Measurements from ENCODE around the gene RBM27. TPM values are rescaled to one million over a fixed set of nuclear protein-coding genes. Genes with fewer than 3 reads are reported as not detected.
"Not testable (repeated sequence)": the region's sequence is repeated elsewhere in the genome, so short reads cannot be mapped to it uniquely, and the experiment has no call there.

The RBM27 gene
- total RNA-seq, 4 donors from 2014 or later: 24.7 to 42.4 (median 29.6) TPM

DNA sequence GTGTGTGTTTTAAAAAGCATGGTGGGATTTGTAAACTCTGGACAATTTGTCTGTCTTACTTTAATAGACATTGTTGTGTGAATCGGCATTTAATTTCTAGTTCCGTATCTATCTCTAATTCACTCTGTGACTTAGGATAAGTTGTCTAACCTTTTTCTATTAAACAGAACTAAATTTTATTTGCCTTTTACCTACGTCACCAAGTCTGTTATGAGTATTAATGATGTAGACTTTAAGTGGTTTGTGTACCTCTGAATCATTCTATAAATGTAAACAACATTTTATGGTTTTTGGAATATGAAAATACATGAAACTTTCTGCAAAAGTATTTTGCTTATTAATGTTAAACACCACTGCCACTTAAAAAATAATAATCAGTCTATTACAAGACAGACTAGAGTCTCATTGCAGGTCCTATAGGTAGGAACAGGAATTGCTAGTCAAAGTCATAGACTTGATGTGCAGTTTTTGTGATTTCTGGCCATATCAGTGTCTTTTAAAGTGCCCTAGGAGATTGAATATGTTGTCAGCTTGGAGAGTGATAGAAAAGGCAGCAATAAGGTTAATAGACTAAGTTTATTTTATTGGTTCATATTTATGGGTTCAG lies 5.6 kb downstream of the RBM27 start:
- no peak for DNase-seq
- TF ChIP-seq CTCF (IDR thresholded peaks at IDR 0.05): peak in 2 of 6 experiments; percentile 8 to 13
- TF ChIP-seq POLR2A (IDR thresholded peaks at IDR 0.05): no peak
- Histone ChIP-seq H3K4me1 (peaks cover 10 to 20% of the 10 kb centered on the region in 2 donors), H3K27me3 (no peaks in the 10 kb centered on the region), H3K4me3 (replicated peaks in 1 of 3) (no peak overlapping the region), H3K27ac (no peak overlapping the region), H3K9me3 (no peaks in the 10 kb centered on the region), H3K36me3 (no peaks in the 10 kb centered on the region)
- WGBS, 2 donors: 91 to 92% methylated on average over 3 of the region's 3 CpGs
- intact Hi-C loops (cut with DNase I): no loop called here

GRCh38 chr5:146209714-146210113 lies 6.3 kb downstream of the RBM27 start:
- 82 to 94% methylated on average over 2 of the region's 2 CpGs for WGBS, 2 donors
- peaks cover 10 to 18% of the 10 kb centered on the region in 2 donors for H3K4me1 ChIP-seq
- H3K27me3 ChIP-seq: no peaks in the 10 kb centered on the region
- no peak overlapping the region for H3K4me3 ChIP-seq (replicated peaks in 1 of 3)
- no peaks in the 10 kb centered on the region for H3K9me3 ChIP-seq
- no peaks in the 10 kb centered on the region for H3K36me3 ChIP-seq
- no peak for DNase-seq
- no peak overlapping the region for H3K27ac ChIP-seq
- TF ChIP-seq POLR2A (IDR thresholded peaks at IDR 0.05) (no peak), CTCF (IDR thresholded peaks at IDR 0.05) (no peak)
- intact Hi-C loops (cut with DNase I): no loop called here

- H3K9me3 ChIP-seq; H3K4me3 ChIP-seq (replicated peaks in 1 of 3); H3K36me3 ChIP-seq; DNase-seq; intact Hi-C loops (cut with DNase I); H3K27ac ChIP-seq; H3K27me3 ChIP-seq: not testable (repeated sequence)
- WGBS, 2 donors: 93 to 96% methylated on average over 13 of the region's 13 CpGs
- H3K4me1 ChIP-seq: peaks cover 8 to 10% of the 10 kb centered on the region in 2 donors
These were observed 7.4 kb downstream of the RBM27 start for GRCh38 chr5:146210810-146211209.

- 78% methylated on average over 4 of the region's 4 CpGs for WGBS, 2 donors
- H3K9me3 ChIP-seq: no peaks in the 10 kb centered on the region
These were observed 9.9 kb downstream of the RBM27 start for GRCh38 chr5:146213210-146213826.

DNA sequence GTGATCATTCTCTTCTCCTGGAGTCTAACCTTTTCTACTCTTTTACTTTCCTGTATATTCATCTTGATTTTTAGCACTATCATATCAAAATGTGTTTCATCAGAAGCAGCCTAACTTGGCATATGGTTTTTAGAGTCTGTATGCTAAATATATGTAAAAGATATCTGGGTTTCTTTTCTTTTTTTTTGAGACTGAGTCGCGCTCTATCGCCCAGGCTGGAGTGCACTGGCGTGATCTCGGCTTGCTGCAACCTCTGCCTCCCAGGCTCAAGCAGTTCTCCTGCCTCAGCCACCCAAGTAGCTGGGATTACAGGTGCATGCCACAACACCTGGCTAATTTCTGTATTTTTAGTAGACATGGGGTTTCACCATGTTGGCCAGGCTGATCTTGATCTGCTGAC lies 11.5 kb downstream of the RBM27 start:
- H3K27me3 ChIP-seq; H3K4me1 ChIP-seq; H3K27ac ChIP-seq; DNase-seq; H3K4me3 ChIP-seq (replicated peaks in 1 of 3); H3K9me3 ChIP-seq; H3K36me3 ChIP-seq: not testable (repeated sequence)
- intact Hi-C loops (cut with DNase I): loop anchor here (5.0 kb wide), 1 partner anchor 292 kb away; no protein-coding TSS in a partner anchor
- 85 to 87% methylated on average over 5 of the region's 5 CpGs for WGBS, 2 donors

More at GRCh38 chr5:146213210-146213826, 9.9 kb downstream of the RBM27 start:
- no peak overlapping the region for H3K4me3 ChIP-seq (replicated peaks in 1 of 3)
- DNase-seq: no peak
- H3K27me3 ChIP-seq: no peaks in the 10 kb centered on the region
- H3K36me3 ChIP-seq: no peaks in the 10 kb centered on the region
- intact Hi-C loops (cut with DNase I): no loop called here
- no peak for TF ChIP-seq CTCF (IDR thresholded peaks at IDR 0.05)
- TF ChIP-seq POLR2A (IDR thresholded peaks at IDR 0.05): no peak
- H3K27ac ChIP-seq: no peak overlapping the region
- H3K4me1 ChIP-seq: peaks cover 5 to 9% of the 10 kb centered on the region in 2 donors

DNA sequence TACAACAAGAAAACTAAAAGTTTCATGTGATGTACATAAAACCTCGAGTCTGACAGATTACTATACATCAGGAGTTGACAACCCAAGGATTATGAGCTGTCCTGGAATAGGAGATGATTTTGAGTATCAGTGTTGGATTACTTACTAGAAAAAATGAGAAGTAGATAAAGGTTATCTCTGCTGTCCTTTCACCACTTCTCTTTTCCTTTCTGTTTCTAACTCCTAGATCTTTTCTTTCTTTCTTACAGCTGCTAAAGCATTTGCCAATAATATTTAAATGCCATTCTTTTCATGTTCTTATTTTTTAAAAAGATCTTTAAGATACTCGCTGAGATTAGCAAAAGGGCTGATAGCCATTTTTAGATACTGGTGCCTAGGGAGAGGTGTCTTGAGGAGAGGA lies 14.8 kb downstream of the RBM27 start:
- H3K4me1 ChIP-seq: peaks cover 3 to 5% of the 10 kb centered on the region in 2 donors
- H3K27me3 ChIP-seq: no peaks in the 10 kb centered on the region
- no peaks in the 10 kb centered on the region for H3K36me3 ChIP-seq
- WGBS, 2 donors: 79 to 93% methylated on average over 2 of the region's 2 CpGs
- H3K27ac ChIP-seq: no peak overlapping the region
- TF ChIP-seq POLR2A (IDR thresholded peaks at IDR 0.05) (no peak), CTCF (IDR thresholded peaks at IDR 0.05) (no peak)
- intact Hi-C loops (cut with DNase I): loop anchor here (5.0 kb wide), 1 partner anchor 289 kb away; no protein-coding TSS in a partner anchor
- no peak for DNase-seq
- no peak overlapping the region for H3K4me3 ChIP-seq (replicated peaks in 1 of 3)
- H3K9me3 ChIP-seq: no peaks in the 10 kb centered on the region
